ENCODE data around the gene NAA38.

The NAA38 gene

GRCh38 chr17:7851438-7852261 lies 5.7 kb downstream of the NAA38 start:
- no peak for DNase-seq

DNA sequence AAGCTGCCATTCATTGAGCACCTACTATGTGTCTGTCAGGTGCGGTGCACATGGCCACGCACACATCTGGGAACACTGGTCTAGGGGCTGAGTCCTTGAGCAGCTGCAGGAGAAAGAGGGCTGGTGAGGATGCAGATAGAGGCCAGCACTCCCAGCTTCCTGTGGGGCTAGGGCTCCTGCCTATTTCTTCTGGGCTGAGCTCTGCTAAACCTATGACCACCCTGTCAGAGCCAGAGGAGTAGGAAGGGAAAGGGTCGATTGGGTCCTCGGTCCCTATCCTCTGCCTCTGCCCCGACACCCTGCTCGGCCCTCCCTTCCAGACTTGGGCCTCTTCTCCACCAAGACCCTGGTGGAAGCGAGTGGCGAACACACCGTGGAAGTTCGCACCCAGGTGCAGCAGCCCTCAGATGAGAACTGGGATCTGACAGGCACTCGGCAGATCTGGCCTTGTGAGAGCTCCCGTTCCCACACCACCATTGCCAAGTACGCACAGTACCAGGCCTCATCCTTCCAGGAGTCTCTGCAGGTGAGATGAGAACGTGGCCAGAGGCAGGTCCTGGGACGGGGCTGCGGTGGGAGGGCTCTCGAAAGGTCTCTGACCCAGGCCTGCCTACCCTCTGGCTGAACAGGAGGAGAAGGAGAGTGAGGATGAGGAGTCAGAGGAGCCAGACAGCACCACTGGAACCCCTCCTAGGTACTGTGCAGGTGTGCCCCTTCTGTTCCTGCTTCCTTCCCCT lies 6.5 kb downstream of the NAA38 start:
- DNase-seq: no peak

- no peak for DNase-seq
These were observed 7.4 kb downstream of the NAA38 start for GRCh38 chr17:7849751-7850504.

GRCh38 chr17:7849130-7849750 lies 8.1 kb downstream of the NAA38 start:
- no peak for DNase-seq

GRCh38 chr17:7848739-7849129 lies 8.6 kb downstream of the NAA38 start:
- DNase-seq: no peak

GRCh38 chr17:7848131-7848579 lies 9.2 kb downstream of the NAA38 start:
- DNase-seq: no peak

GRCh38 chr17:7846765-7847661 lies 10.3 kb downstream of the NAA38 start:
- no peak for DNase-seq

DNA sequence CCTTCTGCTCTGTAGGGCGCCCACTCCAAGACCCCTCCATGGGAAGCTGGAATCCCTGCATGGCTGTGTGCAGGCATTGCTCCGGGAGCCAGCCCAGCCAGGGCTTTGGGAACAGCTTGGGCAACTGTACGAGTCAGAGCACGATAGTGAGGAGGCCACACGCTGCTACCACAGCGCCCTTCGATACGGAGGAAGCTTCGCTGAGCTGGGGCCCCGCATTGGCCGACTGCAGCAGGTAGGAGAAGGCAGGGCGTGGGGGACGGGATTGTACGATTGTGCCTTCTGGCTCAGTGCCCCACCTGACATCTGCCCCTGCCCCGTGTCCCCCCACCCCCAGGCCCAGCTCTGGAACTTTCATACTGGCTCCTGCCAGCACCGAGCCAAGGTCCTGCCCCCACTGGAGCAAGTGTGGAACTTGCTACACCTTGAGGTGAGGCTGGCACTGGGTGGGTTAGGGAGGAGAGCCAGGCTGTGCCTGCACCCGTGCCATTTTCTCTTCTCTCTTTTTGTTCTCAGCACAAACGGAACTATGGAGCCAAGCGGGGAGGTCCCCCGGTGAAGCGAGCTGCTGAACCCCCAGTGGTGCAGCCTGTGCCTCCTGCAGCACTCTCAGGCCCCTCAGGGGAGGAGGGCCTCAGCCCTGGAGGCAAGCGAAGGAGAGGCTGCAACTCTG lies 11.2 kb downstream of the NAA38 start:
- no peak for DNase-seq

GRCh38 chr17:7845359-7846062 lies 11.8 kb downstream of the NAA38 start:
- no peak for DNase-seq

DNA sequence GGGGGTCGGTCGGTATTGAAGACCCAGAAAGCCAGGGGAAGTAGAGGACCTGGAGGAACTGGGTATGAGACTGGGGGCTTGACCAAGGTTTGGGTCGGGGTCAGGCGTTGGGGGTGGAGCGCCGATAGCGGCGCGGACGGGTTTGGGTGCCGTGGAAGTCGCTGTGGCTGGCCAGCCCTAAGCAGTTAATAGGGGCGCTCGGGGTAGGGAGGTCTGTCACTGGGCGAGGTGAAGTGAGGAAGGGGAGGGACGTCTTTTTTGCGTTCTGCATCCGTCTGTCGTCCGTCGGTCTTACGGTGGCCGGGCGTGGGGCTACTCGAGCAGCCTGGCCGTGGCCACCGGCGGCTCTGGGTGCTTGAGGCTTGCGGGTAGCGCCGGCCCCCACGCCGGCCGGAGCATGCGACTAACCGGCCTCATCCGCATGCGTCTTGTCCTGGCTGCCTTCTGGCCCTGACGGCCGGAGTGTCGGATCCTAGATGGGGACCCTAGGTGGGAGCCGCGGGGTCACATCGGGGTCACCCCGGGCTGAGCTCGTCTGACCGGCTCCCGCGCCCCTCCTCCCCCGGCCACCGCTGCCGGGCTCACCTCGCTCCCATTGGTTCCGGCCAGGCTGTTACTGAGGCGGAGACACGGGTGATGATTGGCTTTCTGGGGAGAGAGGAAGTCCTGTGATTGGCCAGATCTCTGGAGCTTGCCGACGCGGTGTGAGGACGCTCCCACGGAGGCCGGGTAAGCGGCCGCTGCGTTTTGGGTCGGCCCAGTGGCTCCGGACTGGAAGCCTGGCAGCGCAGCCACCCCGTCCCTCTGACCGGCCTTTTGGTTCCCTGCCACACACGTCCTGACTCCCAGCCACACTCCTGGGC lies 12.8 kb downstream of the NAA38 start:
- DNase-seq: peak; percentile 76

- DNase-seq: peak; percentile 67
These were observed 13.6 kb downstream of the NAA38 start for GRCh38 chr17:7843536-7844291.

- no peak for DNase-seq
These were observed 14.2 kb downstream of the NAA38 start for GRCh38 chr17:7843257-7843535.

- DNase-seq: peak; percentile 72
These were observed 14.7 kb downstream of the NAA38 start for GRCh38 chr17:7842380-7843256.

- DNase-seq: peak; percentile 59
These were observed 15.4 kb downstream of the NAA38 start for GRCh38 chr17:7841915-7842379.

DNA sequence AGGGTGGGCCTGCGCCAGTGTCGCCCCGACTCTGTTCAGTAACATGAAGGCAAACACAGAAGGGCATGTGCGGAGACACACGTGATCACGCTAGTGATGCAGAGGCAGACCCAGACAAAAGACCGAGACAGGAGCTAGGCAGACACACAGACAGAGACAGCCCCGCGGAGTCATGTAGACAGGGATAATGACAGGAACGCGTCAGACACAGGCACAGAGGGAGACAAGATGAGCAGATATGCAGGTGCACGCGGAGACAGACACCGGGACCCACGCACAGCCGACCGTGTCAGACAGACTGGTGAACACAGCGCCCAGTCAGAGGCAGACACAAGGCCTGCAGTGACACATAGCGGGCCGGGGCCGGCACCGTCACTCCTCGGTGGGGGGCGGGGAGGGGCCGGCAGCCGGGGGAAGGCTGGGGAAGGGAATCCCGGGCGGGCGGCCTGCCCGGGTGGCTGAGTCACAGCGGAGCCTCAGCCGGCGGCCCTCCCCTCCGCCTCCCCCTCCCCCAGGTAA lies 15.9 kb downstream of the NAA38 start:
- DNase-seq: no peak

- no peak for DNase-seq
These were observed 16.5 kb downstream of the NAA38 start for GRCh38 chr17:7840875-7841274.

DNA sequence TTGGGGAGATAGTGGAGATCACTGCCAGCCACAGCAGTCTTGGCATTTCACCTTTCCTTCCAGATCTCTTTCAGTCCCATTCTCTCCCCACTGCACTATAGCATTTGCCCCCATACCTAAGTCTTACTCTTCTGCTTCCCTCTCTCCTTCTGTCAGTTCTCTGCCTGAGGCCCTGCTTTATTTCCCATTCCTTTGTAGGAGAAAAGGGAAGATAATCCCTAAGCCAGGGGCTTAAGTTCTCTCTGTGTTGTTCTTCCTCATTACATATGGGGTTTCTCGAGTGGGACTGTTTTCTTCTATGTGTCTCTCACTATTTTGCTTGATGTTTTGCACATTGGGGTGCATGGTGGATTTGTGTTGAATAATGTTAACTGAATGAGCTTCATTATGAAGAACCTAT lies 16.9 kb downstream of the NAA38 start:
- DNase-seq: no peak

GRCh38 chr17:7839876-7840261 lies 17.5 kb downstream of the NAA38 start:
- no peak for DNase-seq
